ENCODE measurements around the gene TMEM89.

TMEM89 gene

DNA sequence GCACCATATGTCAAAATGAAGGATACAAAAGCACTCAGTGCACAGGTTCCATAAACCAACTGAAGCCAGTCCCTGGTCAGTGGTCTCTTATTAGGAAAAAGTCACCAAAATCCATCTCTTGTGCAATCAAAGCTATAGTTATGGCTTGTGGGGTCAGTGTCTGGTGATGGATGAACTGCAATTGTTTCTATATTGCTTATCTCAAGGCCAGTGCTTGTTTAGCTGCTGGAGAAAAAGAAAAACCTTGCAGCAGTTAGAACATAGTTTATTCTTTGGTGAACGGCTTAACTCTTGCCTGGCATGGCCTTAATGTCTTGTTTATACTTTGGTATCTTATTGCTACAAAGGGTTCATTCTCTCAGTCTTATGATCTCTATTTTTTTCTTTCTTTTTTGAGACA, 9.3 kb downstream of the TMEM89 start:
- no peak for DNase-seq (ENCODE audit: low read depth in 2 of 2)

DNA sequence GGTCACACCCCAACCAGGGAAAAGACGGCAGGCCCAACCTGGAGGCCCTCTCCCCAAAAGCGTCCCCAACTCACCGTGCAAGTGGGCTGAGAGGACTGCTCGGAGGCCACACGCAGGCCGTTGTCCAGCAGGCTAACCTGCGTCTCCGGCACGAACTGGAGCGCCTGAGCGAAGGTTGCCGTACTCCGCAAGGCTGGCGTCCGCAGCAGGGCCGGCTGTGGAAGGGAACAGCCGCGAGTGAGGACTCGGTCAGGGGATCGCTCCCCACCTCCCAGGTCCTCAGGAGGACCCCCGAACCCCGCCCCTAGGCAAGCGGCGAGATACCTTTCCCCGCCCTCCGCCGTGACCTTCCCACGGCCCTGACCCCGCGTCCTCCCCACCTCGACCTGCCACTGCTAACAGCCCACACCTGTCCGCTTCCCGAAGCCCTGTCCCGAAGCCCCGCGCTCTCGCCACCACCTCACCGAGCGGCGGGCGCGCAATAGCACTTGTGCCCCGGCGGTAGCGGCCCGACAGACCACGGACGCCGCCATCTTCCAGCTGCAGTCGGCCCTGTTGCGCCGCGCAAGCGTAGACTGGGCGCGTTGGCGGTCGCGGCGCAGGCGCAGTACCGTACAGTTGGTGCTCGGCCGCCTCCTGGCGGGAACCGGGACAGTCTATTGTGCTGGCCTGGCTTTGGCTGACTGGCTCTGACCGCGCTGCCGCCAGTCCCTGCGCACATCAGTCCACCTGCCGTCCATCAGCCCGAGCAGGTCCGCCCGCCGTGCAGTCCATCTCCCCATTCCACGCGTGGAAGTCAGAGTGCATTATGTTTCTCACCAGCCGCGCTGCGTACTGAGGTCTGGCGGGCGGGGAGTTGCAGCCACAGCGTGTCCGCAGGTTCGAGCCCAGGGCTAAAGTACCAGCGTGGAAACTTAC, 12.2 kb downstream of the TMEM89 start, which contains the start of gene UQCRC1:
UQCRC1 (minus strand) TSS at position 559 of the 918 bp plus-strand sequence; CDS start at position 533, 26 bp downstream.
- peak; percentile 80 to 84 for DNase-seq (ENCODE audit: low read depth in 2 of 2)

- DNase-seq (ENCODE audit: low read depth in 2 of 2): no peak
Observed at GRCh38 chr3:48607519-48607918, 14.1 kb downstream of the TMEM89 start.

GRCh38 chr3:48601622-48601994, 20.0 kb downstream of the TMEM89 start:
- DNase-seq (ENCODE audit: low read depth in 2 of 2): no peak

DNA sequence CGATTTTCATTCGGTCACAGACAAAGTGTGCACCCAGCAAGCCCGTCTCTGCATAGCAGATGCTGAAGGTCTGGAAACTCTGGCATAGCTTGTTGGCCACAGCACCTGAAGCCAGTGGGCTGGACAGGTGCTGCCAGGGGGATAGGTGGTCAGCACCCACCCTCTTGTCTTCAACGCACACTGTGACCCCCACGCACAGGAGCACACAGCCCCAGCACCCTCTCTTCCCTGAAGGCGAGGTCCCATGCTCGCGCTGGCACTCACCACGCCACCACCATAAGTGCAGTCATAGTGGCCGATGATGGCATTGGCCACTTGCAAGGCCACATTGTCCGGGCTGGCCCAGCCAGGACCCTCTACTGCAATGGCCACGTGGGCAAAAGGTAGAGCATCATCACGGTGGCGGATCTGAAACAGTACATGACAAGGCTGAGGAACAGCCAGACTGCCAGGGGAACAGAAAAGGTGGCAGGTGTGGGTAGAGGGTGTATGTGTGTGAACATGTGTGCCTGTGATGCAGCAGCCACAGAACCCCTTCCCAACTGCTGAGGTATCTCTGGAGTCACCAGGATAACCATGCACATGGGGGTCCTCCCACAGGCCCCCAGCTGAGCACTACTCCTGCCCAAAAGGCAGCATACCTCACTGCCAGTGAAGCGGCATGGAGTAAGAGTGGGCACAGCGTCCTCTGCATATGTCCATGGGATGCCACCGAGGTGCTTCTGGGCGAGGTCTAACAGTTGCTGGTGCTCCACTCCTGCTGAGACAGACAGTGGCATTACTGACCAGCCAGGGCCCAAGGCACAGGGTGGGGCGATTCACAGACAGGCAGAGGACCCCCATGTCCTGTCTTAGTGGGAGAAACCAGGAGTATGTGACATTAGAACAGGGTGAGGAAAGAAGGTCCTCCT, 20.6 kb downstream of the TMEM89 start:
- DNase-seq (ENCODE audit: low read depth in 2 of 2): no peak

GRCh38 chr3:48599509-48600285, 21.9 kb downstream of the TMEM89 start:
- DNase-seq (ENCODE audit: low read depth in 2 of 2): no peak

DNA sequence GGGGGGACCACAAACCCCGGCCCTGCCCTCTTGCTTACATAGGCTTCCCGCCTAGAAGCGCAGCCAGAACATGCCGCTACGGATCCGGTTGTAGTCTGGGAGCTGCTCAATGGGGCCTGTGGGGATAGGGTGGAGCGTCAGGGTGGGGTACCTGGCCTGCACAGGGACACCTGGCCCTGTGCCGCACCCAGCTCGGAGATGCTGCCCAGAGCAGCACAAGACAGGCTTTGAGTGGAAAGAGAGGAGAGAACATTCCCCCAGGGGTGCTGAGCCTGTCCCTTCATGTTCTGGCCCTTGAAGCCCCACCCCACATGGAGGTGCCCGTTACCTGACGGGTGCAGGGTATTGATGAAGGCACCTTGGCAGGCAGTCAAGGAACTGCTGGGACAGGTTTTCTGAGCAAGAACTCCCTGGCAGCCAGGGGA, 22.5 kb downstream of the TMEM89 start:
- no peak for DNase-seq (ENCODE audit: low read depth in 2 of 2)

- no peak for DNase-seq (ENCODE audit: low read depth in 2 of 2)
Observed at GRCh38 chr3:48598323-48599076, 23.1 kb downstream of the TMEM89 start.

GRCh38 chr3:48597408-48597800, 24.2 kb downstream of the TMEM89 start:
- DNase-seq (ENCODE audit: low read depth in 2 of 2): no peak

GRCh38 chr3:48596676-48597407, 24.7 kb downstream of the TMEM89 start:
- DNase-seq (ENCODE audit: low read depth in 2 of 2): no peak

DNA sequence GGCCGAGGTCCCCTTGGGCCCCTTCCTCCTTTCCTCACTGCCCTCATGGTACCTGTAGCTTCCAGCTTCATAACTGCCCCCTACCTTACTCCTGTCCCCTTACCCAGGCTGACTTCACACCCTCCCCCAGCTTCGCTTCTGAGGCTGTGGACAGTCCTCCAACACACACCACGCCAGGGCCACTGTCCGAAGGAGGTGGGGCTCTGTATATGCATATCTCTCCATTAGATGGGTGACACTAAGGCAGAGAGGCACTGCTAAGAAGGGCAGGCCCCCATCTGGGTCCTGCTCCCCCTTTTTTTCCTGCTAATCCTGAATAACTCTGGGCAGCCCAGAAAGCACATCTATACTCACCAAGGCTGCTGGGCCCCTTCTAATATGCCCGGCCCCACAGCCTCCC, 25.4 kb downstream of the TMEM89 start:
- DNase-seq (ENCODE audit: low read depth in 2 of 2): no peak

DNA sequence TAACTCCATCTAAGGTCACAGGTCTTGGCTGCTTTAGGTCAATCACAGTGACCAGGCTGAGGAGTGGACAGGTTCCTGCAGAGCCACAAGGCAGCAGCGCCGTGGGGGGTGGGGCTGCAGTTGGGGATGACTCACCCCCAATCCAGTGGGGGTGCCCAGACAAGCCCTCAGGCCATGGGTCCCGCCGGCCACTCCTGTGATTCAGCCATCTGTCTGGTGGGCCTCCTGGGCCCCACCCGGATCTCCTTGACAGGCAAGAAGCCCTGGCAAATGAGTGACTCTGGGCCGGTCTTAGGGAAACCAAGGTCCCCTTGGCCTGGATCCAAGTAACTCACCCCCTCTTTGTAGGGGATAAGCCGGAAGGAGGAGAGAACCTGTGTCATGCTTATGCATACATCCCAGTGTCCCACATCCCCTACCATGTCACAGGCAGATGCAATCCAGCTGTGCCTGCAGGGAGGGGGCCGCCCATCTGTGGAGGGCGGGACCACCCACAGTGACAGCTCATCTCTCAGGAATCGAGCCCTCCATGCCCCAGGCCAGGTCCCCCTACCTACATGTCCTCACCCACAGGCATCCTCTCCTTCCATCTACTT, 25.9 kb downstream of the TMEM89 start:
- no peak for DNase-seq (ENCODE audit: low read depth in 2 of 2)

- DNase-seq (ENCODE audit: low read depth in 2 of 2): no peak
Observed at GRCh38 chr3:48595075-48595525, 26.5 kb downstream of the TMEM89 start, which contains the start of gene COL7A1. COL7A1 (minus strand) TSS chr3:48595329; CDS start chr3:48595159, 170 bp downstream.

DNA sequence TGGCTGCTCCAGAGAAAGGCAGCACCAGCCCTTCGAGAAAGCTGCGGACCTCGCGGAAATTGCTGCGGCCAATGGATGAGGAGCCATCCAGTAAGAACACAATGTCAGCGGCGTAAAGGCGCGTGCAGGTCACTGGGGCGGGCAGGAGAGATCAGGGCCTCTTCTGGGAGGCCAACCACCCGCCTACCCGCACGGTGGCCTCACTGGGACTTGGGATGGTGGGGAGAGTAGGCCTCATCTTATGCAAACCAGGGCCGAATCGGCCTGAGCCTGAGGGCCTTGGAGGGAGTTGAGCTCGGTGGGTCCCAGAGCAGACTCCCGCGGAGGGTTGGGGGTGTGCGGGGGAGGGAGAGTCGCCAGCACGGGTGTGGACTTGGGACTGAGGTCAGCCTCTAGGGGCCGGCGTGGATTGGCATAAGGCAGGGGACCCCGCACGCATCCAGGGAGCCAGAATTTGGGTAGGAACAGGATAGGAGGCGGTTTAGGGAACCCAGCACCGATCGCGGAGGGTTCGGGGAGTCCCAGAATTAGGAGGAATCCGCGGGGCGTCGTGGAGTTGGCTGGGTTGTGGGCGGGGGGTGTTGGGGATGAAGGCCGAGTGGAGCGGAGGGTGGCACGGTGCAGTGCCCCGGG, 27.0 kb downstream of the TMEM89 start:
- no peak for DNase-seq (ENCODE audit: low read depth in 2 of 2)

- DNase-seq (ENCODE audit: low read depth in 2 of 2): no peak
Observed at GRCh38 chr3:48593337-48593736, 28.2 kb downstream of the TMEM89 start.

GRCh38 chr3:48592519-48593087, 29.0 kb downstream of the TMEM89 start:
- DNase-seq (ENCODE audit: low read depth in 2 of 2): no peak

GRCh38 chr3:48591886-48592518, 29.6 kb downstream of the TMEM89 start:
- no peak for DNase-seq (ENCODE audit: low read depth in 2 of 2)

DNA sequence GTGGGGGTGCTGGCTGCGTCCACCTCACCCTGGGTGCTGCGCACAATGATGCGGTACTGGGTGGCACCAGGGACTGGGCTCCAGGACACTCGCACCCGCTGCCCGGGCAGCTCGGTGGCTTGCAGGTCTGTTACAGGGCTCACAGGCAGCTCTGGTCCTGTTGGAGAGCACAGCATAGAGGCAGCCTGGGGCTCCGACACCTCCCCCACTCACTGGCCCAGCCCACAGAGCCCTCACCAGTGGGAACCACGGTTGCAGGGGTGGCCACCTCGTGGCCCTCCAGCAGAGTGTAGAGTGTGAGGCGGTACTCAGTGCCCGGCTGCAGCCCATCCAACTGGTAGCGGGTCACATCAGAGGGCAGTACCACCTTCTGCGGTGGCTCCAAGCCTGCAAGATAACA, 30.1 kb downstream of the TMEM89 start:
- DNase-seq (ENCODE audit: low read depth in 2 of 2): no peak
